ENCODE results near the gene CNTD1.

GRCh38 chr17:42787266-42787665 lies 11.4 kb upstream of the CNTD1 start:
- no peak for TF ChIP-seq CTCF (IDR thresholded peaks at IDR 0.05)
- no peak for TF ChIP-seq ZFX (IDR thresholded peaks at IDR 0.05; ENCODE audit: borderline replicate concordance)

All from 22Rv1 (cell line).